22Rv1 (cell line): ENCODE data around the gene PTK7.

ENCODE experiments used
- CTCF ChIP-seq: fragments of 450-650 bp; IDR thresholded peaks from 2 replicates; pipeline ENCODE4 v1.5.1; 2017; ENCODE audit warnings: mild to moderate bottlenecking
- ZFX ChIP-seq: fragments of 450-650 bp; IDR thresholded peaks from 2 replicates; pipeline ENCODE4 v1.6.1; 2017; ENCODE audit warnings: antibody characterized with exemption, borderline replicate concordance

GRCh38 chr6:43050981-43051380 lies 25.1 kb upstream of the PTK7 start:
- TF ChIP-seq CTCF, result no peak
- TF ChIP-seq ZFX, result no peak
